ENCODE measurements around the gene KCNA10.
"Not testable (repeated sequence)": the region's sequence is repeated elsewhere in the genome, so short reads cannot be mapped to it uniquely, and the experiment has no call there.

KCNA10 gene

GRCh38 chr1:110522560-110522959, 3.6 kb upstream of the KCNA10 start:
- DNase-seq (ENCODE audit: insufficient read length, low spot score) (no peak), FAIRE-seq (no peak)
- TF ChIP-seq POLR2A (IDR thresholded peaks at IDR 0.05; ENCODE audit: low read depth, low read length): no peak

- TF ChIP-seq POLR2A (IDR thresholded peaks at IDR 0.05; ENCODE audit: low read depth, low read length): no peak
- no peak for DNase-seq (ENCODE audit: insufficient read length, low spot score)
- no peak for FAIRE-seq
Measured at GRCh38 chr1:110520827-110521226, 1.9 kb upstream of the KCNA10 start.

GRCh38 chr1:110515891-110516290, 3.1 kb downstream of the KCNA10 start:
- no peak for FAIRE-seq
- no peak for TF ChIP-seq POLR2A (IDR thresholded peaks at IDR 0.05; ENCODE audit: low read depth, low read length)
- no peak for DNase-seq (ENCODE audit: insufficient read length, low spot score)

- FAIRE-seq (no peak), DNase-seq (ENCODE audit: insufficient read length, low spot score) (no peak)
- no peak for TF ChIP-seq POLR2A (IDR thresholded peaks at IDR 0.05; ENCODE audit: low read depth, low read length)
Measured at GRCh38 chr1:110515041-110515440, 3.9 kb downstream of the KCNA10 start.

GRCh38 chr1:110513511-110513910, 5.5 kb downstream of the KCNA10 start:
- FAIRE-seq (no peak), DNase-seq (ENCODE audit: insufficient read length, low spot score) (no peak)
- no peak for TF ChIP-seq POLR2A (IDR thresholded peaks at IDR 0.05; ENCODE audit: low read depth, low read length)

- TF ChIP-seq POLR2A (IDR thresholded peaks at IDR 0.05; ENCODE audit: low read depth, low read length): no peak
- DNase-seq (ENCODE audit: insufficient read length, low spot score) (no peak), FAIRE-seq (no peak)
Measured at GRCh38 chr1:110511436-110511835, 7.5 kb downstream of the KCNA10 start.

GRCh38 chr1:110510921-110511320, 8.1 kb downstream of the KCNA10 start:
- not testable (repeated sequence) for FAIRE-seq; DNase-seq (ENCODE audit: insufficient read length, low spot score)

- no peak for FAIRE-seq
- no peak for TF ChIP-seq POLR2A (IDR thresholded peaks at IDR 0.05; ENCODE audit: low read depth, low read length)
- no peak for DNase-seq (ENCODE audit: insufficient read length, low spot score)
Measured at GRCh38 chr1:110509655-110510054, 9.3 kb downstream of the KCNA10 start.

GRCh38 chr1:110508028-110508940, 10.7 kb downstream of the KCNA10 start:
- FAIRE-seq: no peak
- TF ChIP-seq POLR2A (IDR thresholded peaks at IDR 0.05; ENCODE audit: low read depth, low read length): no peak
- DNase-seq (ENCODE audit: insufficient read length, low spot score): no peak

- TF ChIP-seq POLR2A (IDR thresholded peaks at IDR 0.05; ENCODE audit: low read depth, low read length): no peak
- FAIRE-seq: no peak
- DNase-seq (ENCODE audit: insufficient read length, low spot score): no peak
Measured at GRCh38 chr1:110506541-110506940, 12.4 kb downstream of the KCNA10 start.

GRCh38 chr1:110505596-110505995, 13.4 kb downstream of the KCNA10 start:
- DNase-seq (ENCODE audit: insufficient read length, low spot score) (no peak), FAIRE-seq (no peak)
- no peak for TF ChIP-seq POLR2A (IDR thresholded peaks at IDR 0.05; ENCODE audit: low read depth, low read length)

GRCh38 chr1:110504226-110504625, 14.7 kb downstream of the KCNA10 start:
- TF ChIP-seq POLR2A (IDR thresholded peaks at IDR 0.05; ENCODE audit: low read depth, low read length): no peak
- DNase-seq (ENCODE audit: insufficient read length, low spot score) (no peak), FAIRE-seq (no peak)

- no peak for FAIRE-seq
- TF ChIP-seq POLR2A (IDR thresholded peaks at IDR 0.05; ENCODE audit: low read depth, low read length): no peak
- DNase-seq (ENCODE audit: insufficient read length, low spot score): no peak
Measured at GRCh38 chr1:110503471-110503870, 15.5 kb downstream of the KCNA10 start.

GRCh38 chr1:110502402-110503151, 16.4 kb downstream of the KCNA10 start:
- FAIRE-seq (no peak), DNase-seq (ENCODE audit: insufficient read length, low spot score) (no peak)
- no peak for TF ChIP-seq POLR2A (IDR thresholded peaks at IDR 0.05; ENCODE audit: low read depth, low read length)

Measured in H54 (cell line).